Measurements from ENCODE around the gene NPM1.

Gene NPM1

DNA sequence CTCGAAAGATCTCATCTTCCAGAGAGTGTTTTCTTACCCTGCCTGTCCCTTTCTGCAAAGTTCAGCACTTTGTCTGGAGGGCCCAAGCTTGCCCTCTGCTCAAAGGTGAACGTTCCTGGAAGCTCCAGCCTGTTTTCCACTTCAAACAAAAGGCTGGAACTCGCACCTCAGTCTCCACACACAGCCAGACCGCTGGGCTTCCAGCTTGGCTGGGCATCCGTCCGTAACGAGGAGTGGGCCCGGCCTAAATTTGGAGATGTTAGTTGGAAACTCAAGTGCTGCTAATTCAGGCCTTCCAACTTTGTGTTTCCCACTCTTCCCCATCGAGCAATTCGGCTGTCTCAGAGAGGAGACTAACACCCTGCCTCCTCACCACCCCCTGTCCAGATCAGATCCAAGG lies 66.9 kb downstream of the NPM1 start:
- DNase-seq: no peak

GRCh38 chr5:171455522-171455921 lies 67.9 kb downstream of the NPM1 start:
- DNase-seq: no peak

- no peak for DNase-seq
Measured at GRCh38 chr5:171457208-171457981, 69.7 kb downstream of the NPM1 start.

- DNase-seq: no peak
Measured at GRCh38 chr5:171459839-171460238, 72.2 kb downstream of the NPM1 start.
